ENCODE measurements around the gene MATN1. TPM values are rescaled to one million over a fixed set of nuclear protein-coding genes. Genes with fewer than 3 reads are reported as not detected.

The MATN1 gene
- total and polyA plus RNA-seq, 2 of the 4 experiments (the other 2 are of a cell fraction), result 0.27 TPM; not detected in 1

DNA sequence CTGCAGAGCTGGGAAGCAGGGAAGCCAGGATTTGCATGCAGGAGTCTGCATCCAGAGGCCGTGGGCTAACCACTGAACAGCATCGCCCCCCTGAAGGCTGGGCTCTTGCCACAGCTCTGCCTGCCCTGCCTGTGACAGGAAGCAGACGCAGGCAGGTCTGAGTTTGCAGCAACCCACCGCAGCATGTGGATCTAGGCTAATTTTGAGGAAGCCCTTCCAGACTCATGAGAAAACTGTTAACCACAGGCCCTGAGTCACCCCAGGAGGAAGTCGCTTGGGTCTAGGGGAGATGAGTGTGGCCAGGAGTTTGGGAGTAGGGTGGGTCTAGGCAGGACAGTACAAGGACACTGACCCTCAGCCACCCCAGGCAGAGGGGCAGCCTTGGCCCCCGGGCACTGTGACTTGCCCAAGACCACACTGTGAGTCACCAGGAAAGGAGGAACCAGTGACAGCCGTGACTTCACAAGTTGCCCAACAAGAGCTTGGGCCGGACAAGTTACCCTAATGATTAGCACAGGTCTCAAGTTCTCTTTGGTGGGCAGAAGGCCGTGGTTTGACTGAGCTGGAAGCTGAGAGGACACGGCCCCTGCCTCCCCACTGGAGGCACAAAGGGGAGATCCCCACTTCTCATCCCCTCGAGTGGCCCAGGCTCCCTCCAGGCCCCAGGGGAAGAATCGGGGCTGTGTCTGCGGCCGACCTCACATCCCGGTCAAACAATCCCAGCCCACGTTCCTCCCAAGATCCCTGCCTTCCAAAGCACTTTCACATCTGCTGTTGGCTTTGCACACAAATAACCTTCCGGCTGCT is 33.4 kb upstream of the MATN1 start (continued):
- TF ChIP-seq RFX5 (IDR thresholded peaks at IDR 0.05; ENCODE audit: low read depth, low read length) (no peak), FOS (IDR thresholded peaks at IDR 0.05; ENCODE audit: low read depth, low read length) (peak; percentile 53)

DNA sequence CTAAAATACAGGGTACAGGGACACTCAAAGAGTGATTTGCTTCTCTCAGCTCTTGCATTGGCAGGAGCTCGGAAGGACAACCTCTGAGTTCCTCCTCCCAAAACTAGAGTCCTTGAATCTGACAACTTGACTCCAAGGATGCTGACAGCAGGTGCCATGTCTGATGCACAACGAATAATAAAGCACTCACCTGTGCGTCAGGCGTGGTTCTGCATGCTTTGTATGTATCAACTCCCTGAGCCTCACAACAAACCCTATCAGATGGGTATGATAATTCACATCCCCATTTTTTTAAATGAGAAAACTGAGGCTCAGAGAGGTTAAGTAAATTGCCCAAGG is 32.8 kb upstream of the MATN1 start:
- no peak for DNase-seq
- no peak overlapping the region for H3K9ac ChIP-seq (ENCODE audit: low read depth, low read length)
- H3K27ac ChIP-seq (ENCODE audit: insufficient read depth, low read length), result no peak overlapping the region
- H2AFZ ChIP-seq (replicated peaks; ENCODE audit: low read length, poor library complexity), result peak overlapping the region; percentile 39
- H2BK5ac ChIP-seq (ENCODE audit: low read depth, low read length, poor library complexity, severe bottlenecking), result no peak overlapping the region
- no peak overlapping the region for H3K4me3 ChIP-seq (ENCODE audit: insufficient read depth, low read depth, low read length)
- ChIA-PET POLR2A (ENCODE audit: unreplicated experiment) (interaction anchor here (0.5 kb wide), 1 partner anchor 14 kb away, joined by 4 read pairs; no protein-coding TSS in a partner anchor), CTCF (no interaction called here)
- H3K23ac ChIP-seq (ENCODE audit: low read depth, low read length), result no peak overlapping the region
- H3K4ac ChIP-seq (ENCODE audit: low read depth, low read length), result no peak overlapping the region
- 0 out of 2 replicates have a peak overlapping the region, but pooled peaks have one; percentile 13 for H3K14ac ChIP-seq (replicated peaks; ENCODE audit: low read depth, low read length)
- no peak overlapping the region for H2BK15ac ChIP-seq (ENCODE audit: low read depth, low read length)
- H3K79me1 ChIP-seq (ENCODE audit: low read depth in 1 of 2, low read length in 2 of 2), result no peaks in the 10 kb centered on the region
- BruUV-seq (replicated peaks), result no TSS peak
- no peaks in the 10 kb centered on the region; the same call in 1 of the 2 replicates for H4K20me1 ChIP-seq (ENCODE audit: insufficient read depth, low read length)
- H3K36me3 ChIP-seq (ENCODE audit: control insufficient read depth, insufficient read depth, low read length), result no peaks in the 10 kb centered on the region
- no peak overlapping the region for H4K5ac ChIP-seq (ENCODE audit: low read depth, low read length)
- TF ChIP-seq, protein P1, sequence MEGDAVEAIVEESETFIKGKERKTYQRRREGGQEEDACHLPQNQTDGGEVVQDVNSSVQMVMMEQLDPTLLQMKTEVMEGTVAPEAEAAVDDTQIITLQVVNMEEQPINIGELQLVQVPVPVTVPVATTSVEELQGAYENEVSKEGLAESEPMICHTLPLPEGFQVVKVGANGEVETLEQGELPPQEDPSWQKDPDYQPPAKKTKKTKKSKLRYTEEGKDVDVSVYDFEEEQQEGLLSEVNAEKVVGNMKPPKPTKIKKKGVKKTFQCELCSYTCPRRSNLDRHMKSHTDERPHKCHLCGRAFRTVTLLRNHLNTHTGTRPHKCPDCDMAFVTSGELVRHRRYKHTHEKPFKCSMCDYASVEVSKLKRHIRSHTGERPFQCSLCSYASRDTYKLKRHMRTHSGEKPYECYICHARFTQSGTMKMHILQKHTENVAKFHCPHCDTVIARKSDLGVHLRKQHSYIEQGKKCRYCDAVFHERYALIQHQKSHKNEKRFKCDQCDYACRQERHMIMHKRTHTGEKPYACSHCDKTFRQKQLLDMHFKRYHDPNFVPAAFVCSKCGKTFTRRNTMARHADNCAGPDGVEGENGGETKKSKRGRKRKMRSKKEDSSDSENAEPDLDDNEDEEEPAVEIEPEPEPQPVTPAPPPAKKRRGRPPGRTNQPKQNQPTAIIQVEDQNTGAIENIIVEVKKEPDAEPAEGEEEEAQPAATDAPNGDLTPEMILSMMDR (conservative IDR thresholded peaks at IDR 0.05; ENCODE audit: low read depth, low read length), result no peak
- TF ChIP-seq ELK1 (IDR thresholded peaks at IDR 0.05; ENCODE audit: borderline replicate concordance, low read depth, low read length), result no peak
- TF ChIP-seq RAD21 (IDR thresholded peaks at IDR 0.05; ENCODE audit: low read length), result no peak
- no peak for TF ChIP-seq RFX5 (IDR thresholded peaks at IDR 0.05; ENCODE audit: low read depth, low read length)
- no peak for TF ChIP-seq BHLHE40 (IDR thresholded peaks at IDR 0.05; ENCODE audit: low read depth, low read length)
- TF ChIP-seq, protein P2, sequence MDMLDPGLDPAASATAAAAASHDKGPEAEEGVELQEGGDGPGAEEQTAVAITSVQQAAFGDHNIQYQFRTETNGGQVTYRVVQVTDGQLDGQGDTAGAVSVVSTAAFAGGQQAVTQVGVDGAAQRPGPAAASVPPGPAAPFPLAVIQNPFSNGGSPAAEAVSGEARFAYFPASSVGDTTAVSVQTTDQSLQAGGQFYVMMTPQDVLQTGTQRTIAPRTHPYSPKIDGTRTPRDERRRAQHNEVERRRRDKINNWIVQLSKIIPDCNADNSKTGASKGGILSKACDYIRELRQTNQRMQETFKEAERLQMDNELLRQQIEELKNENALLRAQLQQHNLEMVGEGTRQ (IDR thresholded peaks at IDR 0.05; ENCODE audit: low read depth, low read length), result no peak
- no peak for TF ChIP-seq MAZ (IDR thresholded peaks at IDR 0.05; ENCODE audit: borderline replicate concordance, low read depth, low read length)
- no peak for TF ChIP-seq SMC3 (IDR thresholded peaks at IDR 0.05; ENCODE audit: low read depth, low read length)
- no peak for TF ChIP-seq NFE2L2 (IDR thresholded peaks at IDR 0.05; ENCODE audit: low read depth, low read length)
- no peak for TF ChIP-seq MXI1 (IDR thresholded peaks at IDR 0.05; ENCODE audit: borderline replicate concordance, low read depth, low read length)
- no peak for TF ChIP-seq POLR2A (IDR thresholded peaks at IDR 0.05; ENCODE audit: low read depth, low read length)
- TF ChIP-seq CEBPB (IDR thresholded peaks at IDR 0.05; ENCODE audit: low read depth, low read length), result no peak
- no peak overlapping the region for H4K8ac ChIP-seq (ENCODE audit: low read depth in 2 of 2, low read length in 2 of 2)
- H3K4me2 ChIP-seq (ENCODE audit: low read depth, low read length), result no peak overlapping the region
- in situ Hi-C loops (cut with MboI; ENCODE audit: low sequenced_read_pairs), result no loop called here
- H2BK20ac ChIP-seq (ENCODE audit: low read depth, low read length), result no peak overlapping the region
- H3K9me1 ChIP-seq (ENCODE audit: insufficient read depth, low read length), result peaks cover 7% of the 10 kb centered on the region; the same call in 1 of the 2 replicates
- peaks cover 6% of the 10 kb centered on the region for H3K4me1 ChIP-seq (ENCODE audit: control insufficient read depth, insufficient read depth, low read length)
- no peak overlapping the region for H4K91ac ChIP-seq (ENCODE audit: insufficient read depth, low read depth, low read length)
- dilution Hi-C loops (cut with HindIII; ENCODE audit: low sequenced_read_pairs, unreplicated experiment), result no loop called here
- peaks cover 9% of the 10 kb centered on the region for H3K27me3 ChIP-seq (ENCODE audit: control insufficient read depth, insufficient read depth, low read length)
- H3K9me3 ChIP-seq (ENCODE audit: control insufficient read depth, insufficient read depth, low read length), result no peaks in the 10 kb centered on the region; the same call in 1 of the 2 replicates
- intact Hi-C loops (cut with micrococcal nuclease), result no loop called here
- no peak for ATAC-seq (ENCODE audit: low read depth)
- WGBS, 2 experiments (ENCODE audit: extremely low coverage in 2 of 2, insufficient read length in 1 of 2), result 83% methylated on average over 1 of the region's 4 CpGs; no CpG with 5 or more reads in 1 of the 2 experiments
- no peak overlapping the region for H3K56ac ChIP-seq (ENCODE audit: extremely low read depth, insufficient read depth, low read length)
- H3K18ac ChIP-seq (ENCODE audit: low read depth, low read length), result no peak overlapping the region
- H2AK5ac ChIP-seq (ENCODE audit: low read depth, low read length), result no peak overlapping the region
- H2BK120ac ChIP-seq (ENCODE audit: low read depth, low read length), result no peak overlapping the region
- peak overlapping the region; percentile 79 for H2AK9ac ChIP-seq (replicated peaks; ENCODE audit: low read depth, low read length, poor library complexity)

Measured in IMR-90 (cell line).